Activated naive CD8-positive, alpha-beta T cell (primary cell): Measurements from ENCODE around the gene TMEM132C.
"Not testable (repeated sequence)": the region's sequence is repeated elsewhere in the genome, so short reads cannot be mapped to it uniquely, and the experiment has no call there.

ENCODE experiments used
- H3K27ac Mint-ChIP-seq: one replicate; pipeline ENCODE4 v1.8.0; 2021; ENCODE audit warnings: mixed read lengths
- H3K27me3 Mint-ChIP-seq: one replicate; pipeline ENCODE4 v1.8.0; 2021; ENCODE audit warnings: mixed read lengths
- H3K36me3 Mint-ChIP-seq: one replicate; pipeline ENCODE4 v1.8.0; 2021; ENCODE audit warnings: mixed read lengths
- H3K4me1 Mint-ChIP-seq: one replicate; pipeline ENCODE4 v1.8.0; 2021; ENCODE audit warnings: low read depth, mixed read lengths
- H3K4me3 Mint-ChIP-seq: one replicate; pipeline ENCODE4 v1.8.0; 2021; ENCODE audit warnings: mild to moderate bottlenecking, mixed read lengths
- H3K9me3 Mint-ChIP-seq: one replicate; pipeline ENCODE4 v1.8.0; 2021; ENCODE audit warnings: low read depth, mixed read lengths

Gene TMEM132C

DNA sequence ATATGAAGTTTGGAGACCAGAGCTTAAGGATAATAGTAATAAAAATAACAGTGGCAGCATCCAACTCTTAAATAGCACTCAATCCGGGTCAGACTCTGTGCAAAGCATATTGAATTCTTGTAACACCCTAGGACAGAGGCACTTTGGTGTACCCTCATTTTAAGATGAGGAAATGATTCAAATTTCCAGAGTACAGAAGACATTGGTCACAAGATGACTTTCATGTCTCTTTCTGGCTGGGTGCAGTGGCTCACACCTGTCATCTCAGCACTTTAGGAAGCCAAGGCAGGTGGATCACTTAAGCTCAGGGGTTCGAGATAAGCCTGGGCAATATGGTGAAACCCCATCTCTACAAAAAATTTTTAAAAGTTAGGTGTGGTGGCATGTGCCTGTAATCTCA is 320.9 kb downstream of the TMEM132C start:
- Mint-ChIP-seq H3K27ac (no peak overlapping the region), H3K9me3 (no peaks in the 10 kb centered on the region), H3K27me3 (no peaks in the 10 kb centered on the region), H3K36me3 (no peaks in the 10 kb centered on the region), H3K4me3 (no peak overlapping the region), H3K4me1 (no peaks in the 10 kb centered on the region)

DNA sequence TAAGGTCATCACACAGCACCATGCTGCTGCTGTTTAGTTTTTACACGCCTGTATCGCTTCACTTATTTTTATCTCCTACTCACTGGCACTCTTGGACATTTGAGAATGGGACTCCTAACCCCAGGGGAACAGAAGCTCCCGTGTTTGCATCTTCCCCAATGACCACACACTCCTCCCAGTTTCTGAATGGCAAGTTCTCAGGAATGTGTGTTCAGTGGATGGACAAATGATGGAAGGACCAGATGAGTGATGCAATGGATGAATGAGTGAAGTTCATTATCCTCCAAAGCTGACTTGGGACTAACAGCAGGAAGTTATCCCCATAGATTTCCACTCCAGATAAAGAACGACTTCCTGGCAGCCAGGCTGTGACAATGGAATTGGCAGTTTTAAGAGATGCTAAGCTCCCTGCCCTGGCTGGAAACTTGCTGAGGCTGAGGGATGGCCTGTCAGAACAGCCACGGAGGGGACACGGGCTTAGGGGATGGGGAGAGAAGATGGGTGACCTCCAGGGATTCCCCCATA is 325.3 kb downstream of the TMEM132C start:
- no peaks in the 10 kb centered on the region for H3K27me3 Mint-ChIP-seq
- H3K4me3 Mint-ChIP-seq = no peak overlapping the region
- H3K9me3 Mint-ChIP-seq = no peaks in the 10 kb centered on the region
- no peaks in the 10 kb centered on the region for H3K36me3 Mint-ChIP-seq
- no peaks in the 10 kb centered on the region for H3K4me1 Mint-ChIP-seq
- no peak overlapping the region for H3K27ac Mint-ChIP-seq

DNA sequence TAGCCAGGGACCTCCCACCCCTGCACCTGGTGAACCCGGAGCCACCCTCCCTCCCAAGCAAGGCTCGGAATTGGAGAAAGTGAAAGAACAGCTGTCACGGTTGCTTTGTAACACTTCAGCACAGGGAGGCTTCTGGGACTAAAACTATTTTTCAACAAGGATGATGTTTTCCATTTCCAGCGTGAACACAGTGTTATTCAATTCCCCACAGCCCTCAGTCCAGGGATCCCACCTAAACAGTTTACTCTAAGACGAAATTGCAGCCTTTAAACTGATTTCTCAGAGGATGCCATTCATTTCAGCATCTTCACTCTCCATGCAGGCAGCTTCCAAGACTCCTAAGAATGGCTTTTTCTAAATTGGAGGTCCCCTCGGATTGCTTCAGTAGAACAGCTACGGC is 327.6 kb downstream of the TMEM132C start:
- H3K27ac Mint-ChIP-seq = no peak overlapping the region
- no peaks in the 10 kb centered on the region for H3K27me3 Mint-ChIP-seq
- no peak overlapping the region for H3K4me3 Mint-ChIP-seq
- no peaks in the 10 kb centered on the region for H3K4me1 Mint-ChIP-seq
- no peaks in the 10 kb centered on the region for H3K9me3 Mint-ChIP-seq
- no peaks in the 10 kb centered on the region for H3K36me3 Mint-ChIP-seq

DNA sequence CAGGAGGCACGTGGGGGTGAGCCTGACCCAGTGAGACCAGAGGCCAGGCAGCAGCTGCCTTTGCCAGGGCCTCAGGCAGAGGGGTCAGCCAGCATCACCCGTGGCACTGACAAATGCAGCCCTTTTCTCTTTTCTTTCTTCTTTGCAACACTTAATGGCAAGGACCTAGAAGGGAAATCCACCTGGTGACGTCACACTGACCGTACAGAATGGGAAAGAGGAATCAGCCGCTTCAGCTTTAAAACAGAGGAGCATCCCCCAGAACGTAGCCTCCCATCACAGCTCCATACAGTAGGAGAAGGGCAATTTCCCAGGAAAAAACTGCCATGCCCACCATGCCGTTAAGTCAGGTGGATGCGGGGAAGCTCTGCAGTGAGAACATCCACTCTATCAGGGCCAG is 328.6 kb downstream of the TMEM132C start:
- H3K9me3 Mint-ChIP-seq = no peaks in the 10 kb centered on the region
- no peak overlapping the region for H3K27ac Mint-ChIP-seq
- H3K36me3 Mint-ChIP-seq = no peaks in the 10 kb centered on the region
- H3K4me3 Mint-ChIP-seq = no peak overlapping the region
- no peaks in the 10 kb centered on the region for H3K27me3 Mint-ChIP-seq
- H3K4me1 Mint-ChIP-seq = no peaks in the 10 kb centered on the region

DNA sequence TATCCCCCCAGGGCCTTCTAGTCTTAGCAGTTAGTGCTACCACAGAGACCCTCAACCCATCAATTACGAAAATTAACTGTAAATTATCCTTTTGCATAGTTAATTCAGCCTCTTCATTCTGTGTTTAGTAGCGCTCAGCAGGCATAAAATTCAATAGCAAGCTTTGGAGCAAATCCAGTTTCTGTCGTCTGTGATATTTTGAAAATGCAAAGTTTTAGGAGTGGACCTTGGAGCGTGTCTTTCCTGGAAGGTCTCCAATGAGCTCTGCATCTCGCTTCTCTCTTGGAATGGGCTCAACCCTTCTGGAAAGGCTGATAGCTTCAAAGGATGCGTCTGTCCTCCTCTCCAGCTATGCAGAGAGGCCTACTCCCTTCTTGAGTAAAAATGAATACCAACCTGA is 333.9 kb downstream of the TMEM132C start:
- Mint-ChIP-seq H3K4me1 (no peaks in the 10 kb centered on the region), H3K9me3 (no peaks in the 10 kb centered on the region), H3K4me3 (no peak overlapping the region), H3K36me3 (no peaks in the 10 kb centered on the region), H3K27me3 (no peaks in the 10 kb centered on the region), H3K27ac (no peak overlapping the region)

DNA sequence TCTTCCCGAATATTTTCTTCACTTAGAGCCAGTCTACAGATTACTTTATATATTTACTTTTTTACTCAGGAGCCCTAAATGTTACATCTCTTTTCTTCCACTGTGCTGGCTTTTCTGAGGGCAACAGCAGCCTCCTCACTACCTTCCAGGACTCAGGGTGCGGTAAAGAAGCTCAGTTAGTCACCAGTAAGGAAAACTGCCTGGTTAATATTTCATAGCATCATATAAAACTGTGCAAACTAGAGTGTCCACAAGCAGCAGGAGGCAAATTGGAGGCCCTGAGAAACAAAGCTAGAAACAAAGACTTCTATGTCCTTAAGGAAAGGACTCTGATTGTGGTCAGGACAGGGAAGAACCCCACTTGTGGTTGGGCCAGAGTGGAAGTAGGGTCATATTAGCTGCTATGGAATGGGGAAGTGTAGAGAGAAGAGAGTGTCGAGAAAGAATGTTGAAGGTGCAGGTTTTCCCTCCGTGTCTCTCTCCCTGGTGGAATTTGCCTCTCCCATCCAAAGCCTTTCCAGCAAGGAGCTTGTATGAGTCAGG is 336.7 kb downstream of the TMEM132C start:
- H3K36me3 Mint-ChIP-seq = no peaks in the 10 kb centered on the region
- no peak overlapping the region for H3K27ac Mint-ChIP-seq
- H3K4me3 Mint-ChIP-seq = no peak overlapping the region
- no peaks in the 10 kb centered on the region for H3K27me3 Mint-ChIP-seq
- H3K9me3 Mint-ChIP-seq = no peaks in the 10 kb centered on the region
- no peaks in the 10 kb centered on the region for H3K4me1 Mint-ChIP-seq

DNA sequence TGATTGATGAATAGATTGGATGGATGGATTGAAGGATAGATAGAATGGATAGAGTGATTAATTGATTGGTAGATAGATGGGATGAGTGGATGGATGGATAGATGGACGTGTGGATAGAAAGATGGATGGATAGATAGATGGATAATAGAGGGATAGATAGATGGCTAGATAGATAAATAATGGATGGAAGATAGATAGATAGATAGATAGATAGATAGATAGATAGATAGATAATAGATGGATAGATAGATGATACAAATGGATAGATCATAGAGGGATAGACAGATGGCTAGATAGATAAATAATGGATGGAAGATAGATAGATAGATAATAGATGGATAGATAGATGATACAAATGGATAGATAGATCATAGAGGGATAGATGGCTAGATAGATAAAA is 337.2 kb downstream of the TMEM132C start:
- not testable (repeated sequence) for H3K4me3 Mint-ChIP-seq, H3K4me1 Mint-ChIP-seq, H3K27ac Mint-ChIP-seq, H3K27me3 Mint-ChIP-seq, H3K9me3 Mint-ChIP-seq, H3K36me3 Mint-ChIP-seq

DNA sequence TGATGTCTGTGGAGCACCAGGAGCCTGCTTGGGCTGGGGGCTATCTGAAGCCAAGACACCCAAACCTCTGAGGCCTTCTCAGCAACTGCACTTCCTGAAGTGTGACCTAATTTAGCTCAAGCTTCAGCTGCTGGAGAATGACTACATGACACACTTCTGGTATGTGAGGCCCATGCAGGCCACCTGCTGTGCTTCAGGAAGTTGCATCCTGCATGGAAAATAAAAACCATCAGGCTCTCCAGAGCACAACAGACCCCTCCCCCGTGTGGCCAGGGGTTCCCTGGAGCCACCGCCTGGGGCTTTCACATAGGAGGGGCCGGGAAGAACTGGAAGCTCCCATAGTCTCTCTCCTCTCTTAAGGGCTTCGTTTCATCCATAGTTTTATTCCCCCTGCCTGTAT is 339.1 kb downstream of the TMEM132C start:
- Mint-ChIP-seq H3K4me1 (no peaks in the 10 kb centered on the region), H3K4me3 (no peak overlapping the region), H3K27me3 (no peaks in the 10 kb centered on the region), H3K27ac (no peak overlapping the region), H3K36me3 (no peaks in the 10 kb centered on the region), H3K9me3 (no peaks in the 10 kb centered on the region)

DNA sequence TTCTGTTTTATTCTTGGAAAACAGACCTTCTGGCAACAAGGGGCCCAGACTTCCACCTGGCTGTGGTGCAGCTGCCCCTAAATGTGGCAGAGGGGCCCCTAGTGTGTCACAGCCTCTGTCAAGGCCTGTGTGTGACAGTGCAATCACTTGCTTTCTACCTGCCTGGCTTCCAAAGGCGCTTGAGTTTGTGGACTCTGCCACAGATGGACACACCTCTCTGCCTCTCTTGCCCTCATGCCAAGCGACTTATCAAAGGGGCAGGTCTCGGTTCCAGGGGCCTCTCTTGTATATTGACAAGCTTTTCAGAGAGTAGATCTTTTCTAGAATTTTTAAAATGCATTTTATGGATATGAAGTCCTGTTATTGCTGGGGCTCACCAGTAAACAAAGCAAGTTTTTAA is 339.6 kb downstream of the TMEM132C start:
- Mint-ChIP-seq H3K27ac (no peak overlapping the region), H3K36me3 (no peaks in the 10 kb centered on the region), H3K4me1 (no peaks in the 10 kb centered on the region), H3K4me3 (no peak overlapping the region), H3K27me3 (no peaks in the 10 kb centered on the region), H3K9me3 (no peaks in the 10 kb centered on the region)

DNA sequence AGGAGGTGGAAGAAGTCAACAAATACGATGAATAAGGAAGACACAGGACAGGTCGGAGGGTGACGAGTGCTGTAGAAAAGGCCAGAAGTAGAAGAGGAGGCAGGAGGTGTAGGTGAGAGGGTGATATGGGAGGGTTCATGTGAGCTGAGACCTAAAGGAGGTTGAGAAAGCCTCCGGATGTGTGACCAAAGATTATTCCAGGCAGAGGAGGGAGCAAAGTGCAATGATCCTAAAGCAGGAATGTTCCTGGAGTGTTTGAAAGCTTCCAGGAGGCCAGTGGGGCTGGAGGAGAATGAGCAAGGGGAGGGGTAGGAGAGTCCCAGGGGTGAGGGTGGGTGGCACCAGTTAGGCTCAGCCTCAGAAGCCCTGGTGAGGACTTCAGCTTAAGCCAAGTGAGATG is 340.0 kb downstream of the TMEM132C start:
- Mint-ChIP-seq H3K9me3 (no peaks in the 10 kb centered on the region), H3K27me3 (no peaks in the 10 kb centered on the region), H3K27ac (no peak overlapping the region), H3K4me1 (no peaks in the 10 kb centered on the region), H3K36me3 (no peaks in the 10 kb centered on the region), H3K4me3 (no peak overlapping the region)

DNA sequence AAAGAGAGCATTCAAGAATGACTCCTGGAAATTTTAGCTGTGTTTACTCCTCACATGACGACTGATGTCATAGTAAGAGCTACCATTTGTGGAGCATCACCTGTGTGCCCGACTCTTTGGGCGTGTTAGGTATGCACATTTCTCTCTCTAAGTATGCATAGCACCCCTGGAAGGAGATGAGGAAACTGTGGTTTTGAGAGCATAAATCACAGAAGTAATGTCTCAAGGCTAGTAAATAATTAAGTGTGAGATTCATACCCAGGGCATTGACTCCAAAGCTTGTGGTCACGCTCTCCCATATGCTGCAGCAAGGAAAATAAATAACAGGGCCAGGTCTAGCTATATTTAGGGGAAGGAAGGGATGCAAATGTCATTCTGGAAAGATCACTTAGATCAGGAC is 340.7 kb downstream of the TMEM132C start:
- Mint-ChIP-seq H3K27me3 (no peaks in the 10 kb centered on the region), H3K4me3 (no peak overlapping the region), H3K27ac (no peak overlapping the region), H3K9me3 (no peaks in the 10 kb centered on the region), H3K36me3 (no peaks in the 10 kb centered on the region), H3K4me1 (no peaks in the 10 kb centered on the region)

DNA sequence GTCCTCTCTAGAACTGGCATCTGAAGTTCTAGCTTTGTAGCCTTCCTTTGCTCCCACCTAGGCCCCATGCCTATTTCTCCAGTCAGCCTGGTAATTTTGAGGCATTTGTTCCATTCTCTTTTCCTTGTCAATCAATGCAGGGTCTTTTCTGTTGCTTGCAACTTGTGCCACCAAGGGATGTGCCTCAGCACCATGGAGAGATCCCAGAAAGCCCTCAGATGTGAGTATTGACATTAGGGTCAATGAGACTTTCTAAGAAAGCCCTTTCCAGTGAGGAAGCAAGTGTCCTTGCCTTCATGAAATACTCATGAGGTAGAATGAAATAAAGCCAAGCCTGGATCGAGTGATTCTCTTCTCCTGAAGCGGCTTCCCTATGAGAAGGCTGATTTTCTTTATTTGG is 342.9 kb downstream of the TMEM132C start:
- Mint-ChIP-seq H3K4me1 (no peaks in the 10 kb centered on the region), H3K36me3 (no peaks in the 10 kb centered on the region), H3K27ac (no peak overlapping the region), H3K9me3 (no peaks in the 10 kb centered on the region), H3K27me3 (no peaks in the 10 kb centered on the region), H3K4me3 (no peak overlapping the region)

DNA sequence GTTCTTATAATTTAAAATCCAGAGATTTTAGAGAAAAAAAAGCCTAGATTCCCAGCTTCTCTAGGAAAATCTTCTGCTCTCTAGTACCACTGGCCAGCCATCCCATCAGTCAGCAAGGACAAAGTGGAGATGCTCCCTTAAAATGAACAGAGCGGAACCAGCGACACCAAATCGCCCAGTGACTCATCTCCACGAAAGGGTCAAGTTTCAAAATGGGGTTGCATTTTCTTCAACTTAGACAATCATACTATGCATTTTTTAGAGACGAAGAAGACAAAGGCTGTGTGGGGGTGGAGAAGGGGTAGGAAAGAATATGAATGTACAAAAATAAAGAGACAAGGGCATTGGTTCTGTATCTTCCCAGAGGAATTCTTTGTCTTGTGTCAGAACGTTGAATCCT is 344.8 kb downstream of the TMEM132C start:
- Mint-ChIP-seq H3K36me3 (no peaks in the 10 kb centered on the region), H3K9me3 (no peaks in the 10 kb centered on the region), H3K27ac (no peak overlapping the region), H3K27me3 (no peaks in the 10 kb centered on the region), H3K4me3 (no peak overlapping the region), H3K4me1 (no peaks in the 10 kb centered on the region)

DNA sequence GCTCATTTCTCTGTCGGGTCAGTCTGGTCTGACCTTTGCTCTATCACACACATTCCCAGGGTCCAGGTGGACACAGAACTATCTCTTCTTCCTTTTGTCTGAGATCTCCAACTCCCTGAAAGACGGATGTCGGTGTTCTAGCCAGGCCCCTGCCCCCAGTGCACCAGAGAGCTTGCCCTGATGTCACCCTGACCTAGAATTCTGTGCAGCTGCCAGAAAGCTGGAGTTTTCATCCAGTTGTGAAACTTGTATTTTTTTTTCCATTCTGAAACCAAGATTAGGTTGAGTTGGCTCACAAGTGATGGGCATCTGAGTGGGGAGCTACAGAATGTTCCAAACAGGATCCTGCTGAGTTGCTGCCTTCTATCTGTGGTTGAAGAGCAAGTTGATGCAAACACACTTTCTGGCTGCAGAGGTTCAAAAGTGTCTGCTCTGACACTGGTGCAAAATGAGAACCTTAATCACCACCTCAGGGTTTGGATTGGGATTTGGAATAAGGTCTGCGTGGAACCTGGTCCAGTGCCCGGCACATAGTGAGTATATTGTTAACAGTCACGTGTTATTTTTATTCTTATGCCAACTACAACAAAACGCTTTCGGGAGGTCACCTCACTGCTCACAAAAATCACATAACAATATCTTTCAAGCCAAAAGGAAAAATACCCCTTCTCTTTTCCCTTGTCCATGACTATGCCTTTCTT is 345.3 kb downstream of the TMEM132C start:
- Mint-ChIP-seq H3K27me3 (no peaks in the 10 kb centered on the region), H3K36me3 (no peaks in the 10 kb centered on the region), H3K4me3 (no peak overlapping the region), H3K4me1 (no peaks in the 10 kb centered on the region), H3K27ac (no peak overlapping the region), H3K9me3 (no peaks in the 10 kb centered on the region)

DNA sequence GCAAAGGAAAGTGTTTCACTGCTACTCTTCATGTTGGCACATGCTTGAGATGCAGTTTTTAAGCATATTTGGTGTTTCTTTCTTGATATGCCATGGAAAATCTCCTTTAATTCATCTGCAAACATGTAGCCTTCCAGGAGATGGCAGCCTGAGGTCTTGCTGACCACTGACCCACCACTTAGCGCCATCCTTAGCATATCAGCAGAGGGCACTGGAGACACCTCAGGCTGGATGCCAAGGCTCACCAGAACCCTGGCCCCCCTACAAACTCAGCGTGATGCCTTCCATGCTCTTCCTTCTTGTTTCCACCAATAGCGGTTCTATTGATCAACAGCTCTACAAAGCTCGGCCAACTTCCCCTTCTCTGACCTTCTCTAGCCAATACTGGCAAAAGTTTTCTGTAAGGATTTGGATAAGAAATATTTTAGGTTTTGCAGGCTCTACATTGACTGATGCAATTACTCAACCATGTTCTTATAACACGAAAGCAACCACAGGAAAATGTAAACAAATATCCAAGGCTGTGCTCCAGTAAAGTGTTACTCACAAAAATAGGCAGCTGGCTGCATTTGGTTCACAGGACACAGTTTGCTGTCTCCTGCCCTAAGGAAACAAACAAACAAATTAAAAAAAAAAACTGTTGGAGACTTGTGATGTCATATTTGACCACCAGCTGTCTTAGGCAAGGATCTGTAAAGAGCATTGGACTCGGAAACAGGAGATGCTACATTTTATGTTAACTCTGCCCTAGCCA is 347.0 kb downstream of the TMEM132C start:
- Mint-ChIP-seq H3K9me3 (no peaks in the 10 kb centered on the region), H3K27me3 (no peaks in the 10 kb centered on the region), H3K27ac (no peak overlapping the region), H3K4me1 (no peaks in the 10 kb centered on the region), H3K4me3 (no peak overlapping the region), H3K36me3 (no peaks in the 10 kb centered on the region)
